Measurements from ENCODE around the gene IGF2.
A peak's percentile ranks its signal among the peaks of the same experiment; 100 is the strongest.

The IGF2 gene

DNA sequence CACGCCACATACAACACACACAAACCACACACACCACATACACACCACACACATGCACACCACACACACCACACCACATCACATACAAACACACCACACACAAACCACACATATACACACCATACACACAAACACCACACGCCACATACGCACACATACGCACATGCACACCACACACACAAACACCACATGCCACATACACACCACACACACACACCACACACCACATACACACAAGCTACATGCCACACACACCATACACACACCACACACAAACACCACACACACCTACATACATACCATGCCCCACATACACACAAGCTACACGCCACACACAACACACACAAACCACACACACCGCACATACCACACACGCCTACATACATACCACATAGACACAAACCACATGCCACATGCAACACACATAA is 48.1 kb upstream of the IGF2 start:
- Histone ChIP-seq H3K4me1 (ENCODE audit: control insufficient read depth, insufficient read depth, low read length) (no peaks in the 10 kb centered on the region), H3K4me3 (ENCODE audit: low read depth, low read length) (no peak overlapping the region), H3K27ac (ENCODE audit: extremely low read depth, low read depth, low read length) (no peak overlapping the region), H3K9me3 (ENCODE audit: control insufficient read depth, insufficient read depth, low read depth, low read length) (no peaks in the 10 kb centered on the region), H3K36me3 (ENCODE audit: control insufficient read depth in 2 of 2, insufficient read depth in 1 of 2, low read length in 2 of 2) (no peaks in the 10 kb centered on the region)
- ChIA-PET POLR2A (no interaction called here), CTCF (interaction anchor here (0.5 to 2.2 kb wide), 5 partner anchors 8 to 311 kb away, joined by 3 to 15 read pairs (median 4); no protein-coding TSS in a partner anchor)
- TF ChIP-seq SALL2 (tag by site-specific recombination; IDR thresholded peaks at IDR 0.05; ENCODE audit: borderline replicate concordance) (0 out of 2 replicates have a peak, but pooled peaks have one; percentile 63), ZNF16 (tag by site-specific recombination; IDR thresholded peaks at IDR 0.05; ENCODE audit: low read depth) (no peak), ZNF596 (tag by site-specific recombination; IDR thresholded peaks at IDR 0.05) (no peak), ZNF274 (IDR thresholded peaks at IDR 0.05; ENCODE audit: low read length) (no peak), ZNF274 (tag by site-specific recombination; IDR thresholded peaks at IDR 0.05; ENCODE audit: borderline replicate concordance) (0 out of 2 replicates have a peak, but pooled peaks have one; percentile 6), ZBTB49 (tag by site-specific recombination; IDR thresholded peaks at IDR 0.05; ENCODE audit: low read depth) (no peak), ZSCAN23 (tag by site-specific recombination; IDR thresholded peaks at IDR 0.05) (no peak), HOXC10 (CRISPR knock-in tag; IDR thresholded peaks at IDR 0.05) (no peak), ZNF311 (tag by site-specific recombination; IDR thresholded peaks at IDR 0.05; ENCODE audit: borderline replicate concordance) (no peak), GLIS2 (tag by site-specific recombination; IDR thresholded peaks at IDR 0.05) (no peak), KLF7 (tag by site-specific recombination; IDR thresholded peaks at IDR 0.05; ENCODE audit: borderline replicate concordance) (no peak), ZNF621 (tag by site-specific recombination; IDR thresholded peaks at IDR 0.05) (peak; percentile 77; the same call in 1 of the 2 replicates), TCF7L2 (IDR thresholded peaks at IDR 0.05; ENCODE audit: borderline replicate concordance, low read depth, low read length) (no peak), ZNF398 (tag by site-specific recombination; IDR thresholded peaks at IDR 0.05) (peak; percentile 20; the same call in 1 of the 2 replicates), ZFHX2 (tag by site-specific recombination; conservative IDR thresholded peaks at IDR 0.05) (no peak), MZF1 (tag by site-specific recombination; IDR thresholded peaks at IDR 0.05; ENCODE audit: borderline replicate concordance) (no peak), GLI4 (tag by site-specific recombination; IDR thresholded peaks at IDR 0.05) (0 out of 2 replicates have a peak, but pooled peaks have one; percentile 22), ZNF473 (tag by site-specific recombination; IDR thresholded peaks at IDR 0.05) (peak; percentile 80; the same call in 1 of the 2 replicates), ZNF707 (tag by site-specific recombination; IDR thresholded peaks at IDR 0.05) (peak; percentile 60; the same call in 1 of the 2 replicates), ZNF660 (tag by site-specific recombination; IDR thresholded peaks at IDR 0.05) (no peak), YY2 (tag by site-specific recombination; IDR thresholded peaks at IDR 0.05) (peak; percentile 40; the same call in 1 of the 2 replicates)
- TF ChIP-seq, protein P1, sequence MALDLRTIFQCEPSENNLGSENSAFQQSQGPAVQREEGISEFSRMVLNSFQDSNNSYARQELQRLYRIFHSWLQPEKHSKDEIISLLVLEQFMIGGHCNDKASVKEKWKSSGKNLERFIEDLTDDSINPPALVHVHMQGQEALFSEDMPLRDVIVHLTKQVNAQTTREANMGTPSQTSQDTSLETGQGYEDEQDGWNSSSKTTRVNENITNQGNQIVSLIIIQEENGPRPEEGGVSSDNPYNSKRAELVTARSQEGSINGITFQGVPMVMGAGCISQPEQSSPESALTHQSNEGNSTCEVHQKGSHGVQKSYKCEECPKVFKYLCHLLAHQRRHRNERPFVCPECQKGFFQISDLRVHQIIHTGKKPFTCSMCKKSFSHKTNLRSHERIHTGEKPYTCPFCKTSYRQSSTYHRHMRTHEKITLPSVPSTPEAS (tag by site-specific recombination; IDR thresholded peaks at IDR 0.05), result 0 out of 2 replicates have a peak, but pooled peaks have one; percentile 5
- TF ChIP-seq, protein P2, sequence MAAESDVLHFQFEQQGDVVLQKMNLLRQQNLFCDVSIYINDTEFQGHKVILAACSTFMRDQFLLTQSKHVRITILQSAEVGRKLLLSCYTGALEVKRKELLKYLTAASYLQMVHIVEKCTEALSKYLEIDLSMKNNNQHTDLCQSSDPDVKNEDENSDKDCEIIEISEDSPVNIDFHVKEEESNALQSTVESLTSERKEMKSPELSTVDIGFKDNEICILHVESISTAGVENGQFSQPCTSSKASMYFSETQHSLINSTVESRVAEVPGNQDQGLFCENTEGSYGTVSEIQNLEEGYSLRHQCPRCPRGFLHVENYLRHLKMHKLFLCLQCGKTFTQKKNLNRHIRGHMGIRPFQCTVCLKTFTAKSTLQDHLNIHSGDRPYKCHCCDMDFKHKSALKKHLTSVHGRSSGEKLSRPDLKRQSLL (tag by site-specific recombination; IDR thresholded peaks at IDR 0.05), result no peak
- TF ChIP-seq, protein P3, sequence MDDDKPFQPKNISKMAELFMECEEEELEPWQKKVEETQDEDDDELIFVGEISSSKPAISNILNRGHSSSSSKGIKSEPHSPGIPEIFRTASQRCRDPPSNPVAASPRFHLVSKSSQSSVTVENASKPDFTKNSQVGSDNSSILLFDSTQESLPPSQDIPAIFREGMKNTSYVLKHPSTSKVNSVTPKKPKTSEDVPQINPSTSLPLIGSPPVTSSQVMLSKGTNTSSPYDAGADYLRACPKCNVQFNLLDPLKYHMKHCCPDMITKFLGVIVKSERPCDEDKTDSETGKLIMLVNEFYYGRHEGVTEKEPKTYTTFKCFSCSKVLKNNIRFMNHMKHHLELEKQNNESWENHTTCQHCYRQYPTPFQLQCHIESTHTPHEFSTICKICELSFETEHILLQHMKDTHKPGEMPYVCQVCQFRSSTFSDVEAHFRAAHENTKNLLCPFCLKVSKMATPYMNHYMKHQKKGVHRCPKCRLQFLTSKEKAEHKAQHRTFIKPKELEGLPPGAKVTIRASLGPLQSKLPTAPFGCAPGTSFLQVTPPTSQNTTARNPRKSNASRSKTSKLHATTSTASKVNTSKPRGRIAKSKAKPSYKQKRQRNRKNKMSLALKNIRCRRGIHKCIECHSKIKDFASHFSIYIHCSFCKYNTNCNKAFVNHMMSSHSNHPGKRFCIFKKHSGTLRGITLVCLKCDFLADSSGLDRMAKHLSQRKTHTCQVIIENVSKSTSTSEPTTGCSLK (tag by site-specific recombination; IDR thresholded peaks at IDR 0.05), result no peak

Measured in HEK293 (cell line).